Measurements from ENCODE around the gene CARS1. TPM values are rescaled to one million over a fixed set of nuclear protein-coding genes. Genes with fewer than 3 reads are reported as not detected.

The CARS1 gene
- total and polyA plus RNA-seq, 2 of the 4 experiments (the other 2 are of a cell fraction) = 72.7 to 78.3 TPM

DNA sequence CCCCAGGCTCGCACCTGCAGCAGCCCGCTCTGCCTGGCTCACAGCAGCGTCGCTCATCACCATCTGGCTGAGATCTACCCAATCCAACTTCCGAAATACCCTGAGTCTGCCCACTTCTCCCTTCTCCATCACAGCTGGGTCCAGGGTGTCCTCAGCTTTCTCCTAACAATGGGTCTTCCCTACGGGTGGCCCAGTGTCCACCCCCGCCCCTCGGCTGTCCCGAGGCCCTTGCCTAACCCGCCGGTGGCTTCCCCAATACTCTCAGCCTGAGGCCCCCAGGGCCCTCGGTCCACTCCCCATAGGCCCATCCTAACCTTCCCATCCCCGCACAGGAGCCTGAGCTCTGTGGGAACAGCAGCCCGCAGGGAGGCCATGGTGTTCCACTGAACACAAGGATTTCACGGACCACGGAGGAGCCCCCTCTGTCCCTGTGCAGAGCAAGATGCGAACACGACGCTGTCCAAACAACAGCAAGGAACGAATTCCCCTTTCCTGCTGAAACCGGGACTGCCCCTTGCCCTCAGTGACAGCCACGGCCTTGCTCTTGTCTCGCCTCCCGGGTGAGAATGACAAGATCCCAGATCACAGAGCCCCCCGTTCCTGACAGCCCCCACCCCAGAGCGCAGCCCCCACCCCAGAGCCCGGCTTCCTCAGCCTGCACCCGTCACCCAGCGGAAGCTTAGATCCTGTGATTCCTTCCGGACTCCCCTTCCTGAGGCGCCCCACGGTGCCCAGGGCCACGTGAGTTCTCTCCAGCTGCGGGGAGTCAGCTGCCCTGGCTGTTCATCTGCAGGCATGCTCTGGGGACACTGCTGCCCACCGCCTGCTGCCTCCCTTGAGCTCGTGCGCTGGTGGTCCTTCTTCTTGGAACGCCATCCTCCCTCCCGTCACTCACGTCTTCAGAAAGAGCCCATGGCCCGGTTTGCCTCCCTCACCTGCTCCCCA, 48.8 kb upstream of the CARS1 start:
- Histone ChIP-seq H4K20me1 (ENCODE audit: insufficient read depth, low read length) (no peaks in the 10 kb centered on the region), H3K18ac (ENCODE audit: low read depth, low read length) (no peak overlapping the region), H3K56ac (ENCODE audit: extremely low read depth, insufficient read depth, low read length) (no peak overlapping the region), H3K79me1 (ENCODE audit: low read depth in 1 of 2, low read length in 2 of 2) (peaks cover 0 to 6% of the 10 kb centered on the region in 2 experiments; a peak in 1 of 4 replicates), H2BK120ac (ENCODE audit: low read depth, low read length) (no peak overlapping the region), H4K5ac (ENCODE audit: low read depth, low read length) (no peak overlapping the region), H2AK9ac (replicated peaks; ENCODE audit: low read depth, low read length, poor library complexity) (no peak overlapping the region), H4K91ac (ENCODE audit: insufficient read depth, low read depth, low read length) (no peak overlapping the region), H3K9ac (ENCODE audit: low read depth, low read length) (no peak overlapping the region), H3K27ac (ENCODE audit: insufficient read depth, low read length) (no peak overlapping the region), H3K4me2 (ENCODE audit: low read depth, low read length) (no peak overlapping the region), H3K23ac (ENCODE audit: low read depth, low read length) (no peak overlapping the region), H3K14ac (replicated peaks; ENCODE audit: low read depth, low read length) (no peak overlapping the region), H2BK20ac (ENCODE audit: low read depth, low read length) (no peak overlapping the region), H2AFZ (replicated peaks; ENCODE audit: low read length, poor library complexity) (no peak overlapping the region), H4K8ac (ENCODE audit: low read depth in 2 of 2, low read length in 2 of 2) (no peak overlapping the region), H3K4me3 (ENCODE audit: insufficient read depth, low read depth, low read length) (no peak overlapping the region), H3K4me1 (ENCODE audit: control insufficient read depth, insufficient read depth, low read length) (no peaks in the 10 kb centered on the region), H2BK5ac (ENCODE audit: low read depth, low read length, poor library complexity, severe bottlenecking) (no peak overlapping the region), H2AK5ac (ENCODE audit: low read depth, low read length) (no peak overlapping the region), H2BK15ac (ENCODE audit: low read depth, low read length) (no peak overlapping the region), H3K27me3 (ENCODE audit: control insufficient read depth, insufficient read depth, low read length) (no peaks in the 10 kb centered on the region), H3K36me3 (ENCODE audit: control insufficient read depth, insufficient read depth, low read length) (peaks cover 54% of the 10 kb centered on the region), H3K9me1 (ENCODE audit: insufficient read depth, low read length) (no peaks in the 10 kb centered on the region), H3K9me3 (ENCODE audit: control insufficient read depth, insufficient read depth, low read length) (no peaks in the 10 kb centered on the region), H3K4ac (ENCODE audit: low read depth, low read length) (no peak overlapping the region)
- WGBS, 2 experiments (ENCODE audit: extremely low coverage in 2 of 2, insufficient read length in 1 of 2) = 80% methylated on average over 21 of the region's 41 CpGs; no CpG with 5 or more reads in 1 of the 2 experiments
- no TSS peak for BruUV-seq (replicated peaks)
- TF ChIP-seq NFE2L2 (IDR thresholded peaks at IDR 0.05; ENCODE audit: low read depth, low read length) = no peak
- TF ChIP-seq, protein P1, sequence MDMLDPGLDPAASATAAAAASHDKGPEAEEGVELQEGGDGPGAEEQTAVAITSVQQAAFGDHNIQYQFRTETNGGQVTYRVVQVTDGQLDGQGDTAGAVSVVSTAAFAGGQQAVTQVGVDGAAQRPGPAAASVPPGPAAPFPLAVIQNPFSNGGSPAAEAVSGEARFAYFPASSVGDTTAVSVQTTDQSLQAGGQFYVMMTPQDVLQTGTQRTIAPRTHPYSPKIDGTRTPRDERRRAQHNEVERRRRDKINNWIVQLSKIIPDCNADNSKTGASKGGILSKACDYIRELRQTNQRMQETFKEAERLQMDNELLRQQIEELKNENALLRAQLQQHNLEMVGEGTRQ (IDR thresholded peaks at IDR 0.05; ENCODE audit: low read depth, low read length) = no peak
- intact Hi-C loops (cut with micrococcal nuclease) = no loop called here
- ChIA-PET CTCF (no interaction called here), POLR2A (ENCODE audit: unreplicated experiment) (no interaction called here)
- ATAC-seq (ENCODE audit: low read depth) (no peak), DNase-seq (no peak)
- dilution Hi-C loops (cut with HindIII; ENCODE audit: low sequenced_read_pairs, unreplicated experiment) = no loop called here
- in situ Hi-C loops (cut with MboI; ENCODE audit: low sequenced_read_pairs) = no loop called here

Measured in IMR-90 (cell line).